VCaP (cell line): Measurements from ENCODE around the gene KCNN2.

Experiments used
- H3K27ac ChIP-seq: fragments of 450-650 bp; 2 replicates; pipeline ENCODE4 v1.5.1; 2017
- TF ChIP-seq, protein P1 (sequence below): fragments of 450-650 bp; conservative IDR thresholded peaks from 2 replicates; pipeline ENCODE4 v1.5.1; 2017; ENCODE audit warnings: mild to moderate bottlenecking, moderate library complexity

KCNN2 gene

GRCh38 chr5:114361724-114362196, at the start of gene KCNN2:
Gene KCNN2 (plus strand): TSS chr5:114362070. CDS start chr5:114362140, 70 bp downstream.
- peak within 1 kb of the TSS; percentile 92 for H3K27ac ChIP-seq
- TF ChIP-seq, protein P1, sequence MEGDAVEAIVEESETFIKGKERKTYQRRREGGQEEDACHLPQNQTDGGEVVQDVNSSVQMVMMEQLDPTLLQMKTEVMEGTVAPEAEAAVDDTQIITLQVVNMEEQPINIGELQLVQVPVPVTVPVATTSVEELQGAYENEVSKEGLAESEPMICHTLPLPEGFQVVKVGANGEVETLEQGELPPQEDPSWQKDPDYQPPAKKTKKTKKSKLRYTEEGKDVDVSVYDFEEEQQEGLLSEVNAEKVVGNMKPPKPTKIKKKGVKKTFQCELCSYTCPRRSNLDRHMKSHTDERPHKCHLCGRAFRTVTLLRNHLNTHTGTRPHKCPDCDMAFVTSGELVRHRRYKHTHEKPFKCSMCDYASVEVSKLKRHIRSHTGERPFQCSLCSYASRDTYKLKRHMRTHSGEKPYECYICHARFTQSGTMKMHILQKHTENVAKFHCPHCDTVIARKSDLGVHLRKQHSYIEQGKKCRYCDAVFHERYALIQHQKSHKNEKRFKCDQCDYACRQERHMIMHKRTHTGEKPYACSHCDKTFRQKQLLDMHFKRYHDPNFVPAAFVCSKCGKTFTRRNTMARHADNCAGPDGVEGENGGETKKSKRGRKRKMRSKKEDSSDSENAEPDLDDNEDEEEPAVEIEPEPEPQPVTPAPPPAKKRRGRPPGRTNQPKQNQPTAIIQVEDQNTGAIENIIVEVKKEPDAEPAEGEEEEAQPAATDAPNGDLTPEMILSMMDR, result no peak

DNA sequence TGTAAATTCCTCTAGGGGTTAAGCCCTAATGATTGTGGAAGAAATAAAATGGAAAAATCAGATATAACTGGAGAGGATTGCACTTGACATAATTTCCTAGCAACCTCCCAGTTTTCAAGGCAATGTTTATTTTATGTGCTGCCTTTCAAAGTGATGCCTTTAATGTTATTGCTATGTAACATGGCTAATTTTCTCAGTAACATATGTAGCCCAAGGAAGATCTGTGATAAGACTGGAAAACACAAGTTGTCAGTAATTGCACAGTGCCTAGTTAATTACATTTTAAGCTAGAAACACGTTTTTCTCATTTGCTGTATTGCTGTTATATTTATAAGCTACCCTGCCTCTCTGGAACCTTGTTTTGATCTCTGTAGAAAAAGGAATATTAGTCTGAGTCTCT, 49.2 kb upstream of the KCNN2 start:
- H3K27ac ChIP-seq, result no peak overlapping the region

GRCh38 chr5:114314061-114314460, 47.8 kb upstream of the KCNN2 start:
- TF ChIP-seq, protein P1, result no peak
- no peak overlapping the region for H3K27ac ChIP-seq

More for the DNA sequence above, 49.2 kb upstream of the KCNN2 start:
- TF ChIP-seq, protein P1, result no peak

GRCh38 chr5:114316167-114316566, 45.7 kb upstream of the KCNN2 start:
- TF ChIP-seq, protein P1, result no peak
- no peak overlapping the region for H3K27ac ChIP-seq

DNA sequence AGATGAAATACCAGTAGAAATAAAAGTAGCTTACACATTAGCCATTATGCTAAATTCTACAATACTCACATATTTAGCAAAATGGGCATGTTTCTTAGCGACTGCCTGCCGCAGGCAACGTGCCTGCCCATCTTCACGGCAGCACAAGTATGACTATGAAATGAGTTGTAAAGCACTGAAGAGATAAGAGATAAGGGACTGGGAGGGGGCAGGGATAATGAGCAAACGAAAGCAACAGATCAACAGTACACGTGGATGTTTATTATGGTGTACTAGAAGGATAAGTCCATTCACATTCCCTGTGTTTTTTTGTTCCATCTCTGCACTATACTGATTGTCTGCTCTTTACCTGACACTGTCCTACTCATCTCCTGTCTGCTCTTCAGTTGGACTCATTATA, 44.1 kb upstream of the KCNN2 start:
- TF ChIP-seq, protein P1, result no peak
- H3K27ac ChIP-seq, result peak overlapping the region; percentile 27; the same call in 1 of the 2 replicates

DNA sequence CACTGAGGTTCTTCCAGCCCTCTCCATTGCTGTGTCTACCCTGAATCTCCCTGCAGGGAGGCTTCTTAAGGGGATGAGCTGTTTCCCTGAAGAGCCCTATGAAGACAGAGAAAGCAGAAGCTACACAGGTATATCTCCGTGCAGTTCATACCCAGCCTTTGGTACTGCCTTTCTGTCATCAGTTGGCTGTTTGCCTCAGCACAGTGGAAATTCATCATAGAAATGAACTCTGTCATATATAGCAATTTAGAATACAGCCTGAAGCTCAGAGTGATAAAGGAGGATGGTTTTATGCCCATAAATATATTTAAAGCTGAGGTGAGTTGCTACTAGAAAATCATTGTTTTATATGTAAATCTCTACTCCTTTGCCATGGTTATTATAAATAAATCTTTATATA, 42.6 kb upstream of the KCNN2 start:
- TF ChIP-seq, protein P1, result no peak
- no peak overlapping the region for H3K27ac ChIP-seq

DNA sequence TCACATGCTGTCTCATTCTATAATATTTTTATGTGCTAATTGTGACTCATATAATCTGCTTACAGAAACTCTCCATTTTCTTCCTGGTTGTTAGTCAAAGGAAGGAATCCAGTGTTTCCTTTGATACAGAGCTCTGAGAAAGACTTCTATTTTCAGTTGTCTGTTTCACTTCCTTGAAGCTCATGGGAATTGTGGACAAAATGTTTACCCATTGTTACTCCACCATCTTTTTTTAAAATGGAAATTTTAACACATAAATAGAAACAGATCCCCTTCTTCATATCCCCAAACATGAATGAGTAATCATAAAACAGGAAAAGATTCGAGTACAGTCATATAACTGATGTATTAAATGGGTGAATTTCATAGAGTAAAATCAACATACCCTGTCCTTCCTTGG, 42.0 kb upstream of the KCNN2 start:
- no peak overlapping the region for H3K27ac ChIP-seq
- TF ChIP-seq, protein P1, result no peak
